AG09319 (cell line): Measurements from ENCODE around the gene IGFBP1.
"Not testable (repeated sequence)": the region's sequence is repeated elsewhere in the genome, so short reads cannot be mapped to it uniquely, and the experiment has no call there.

Experiments used
- DNase-seq: peaks from one replicate; pipeline ENCODE4 v3.0.0-alpha.2; 2010; ENCODE audit warnings: low read depth; ENCODE audit errors: extremely low read depth
- CTCF ChIP-seq: IDR thresholded peaks from 2 replicates; pipeline ENCODE4 v1.5.1; 2011; ENCODE audit warnings: low read depth, mild to moderate bottlenecking, inconsistent platforms, low read length, moderate library complexity

The IGFBP1 gene

DNA sequence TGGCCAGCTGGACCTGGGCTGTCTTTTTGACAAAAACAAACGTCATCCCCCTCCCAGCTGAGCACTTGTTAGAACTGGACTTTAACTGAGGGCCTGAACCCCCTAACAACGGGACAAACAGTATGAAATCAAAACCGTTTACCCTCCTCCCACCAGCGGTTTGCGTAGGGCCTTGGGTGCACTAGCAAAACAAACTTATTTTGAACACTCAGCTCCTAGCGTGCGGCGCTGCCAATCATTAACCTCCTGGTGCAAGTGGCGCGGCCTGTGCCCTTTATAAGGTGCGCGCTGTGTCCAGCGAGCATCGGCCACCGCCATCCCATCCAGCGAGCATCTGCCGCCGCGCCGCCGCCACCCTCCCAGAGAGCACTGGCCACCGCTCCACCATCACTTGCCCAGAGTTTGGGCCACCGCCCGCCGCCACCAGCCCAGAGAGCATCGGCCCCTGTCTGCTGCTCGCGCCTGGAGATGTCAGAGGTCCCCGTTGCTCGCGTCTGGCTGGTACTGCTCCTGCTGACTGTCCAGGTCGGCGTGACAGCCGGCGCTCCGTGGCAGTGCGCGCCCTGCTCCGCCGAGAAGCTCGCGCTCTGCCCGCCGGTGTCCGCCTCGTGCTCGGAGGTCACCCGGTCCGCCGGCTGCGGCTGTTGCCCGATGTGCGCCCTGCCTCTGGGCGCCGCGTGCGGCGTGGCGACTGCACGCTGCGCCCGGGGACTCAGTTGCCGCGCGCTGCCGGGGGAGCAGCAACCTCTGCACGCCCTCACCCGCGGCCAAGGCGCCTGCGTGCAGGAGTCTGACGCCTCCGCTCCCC lies at the start of gene IGFBP1:
IGFBP1 (plus strand) TSS at position 304 of the 808 bp plus-strand sequence; CDS start at position 469, 165 bp downstream.
- DNase-seq = no peak
- TF ChIP-seq CTCF = no peak

GRCh38 chr7:45838852-45839251 lies 49.4 kb upstream of the IGFBP1 start:
- not testable (repeated sequence) for DNase-seq

DNA sequence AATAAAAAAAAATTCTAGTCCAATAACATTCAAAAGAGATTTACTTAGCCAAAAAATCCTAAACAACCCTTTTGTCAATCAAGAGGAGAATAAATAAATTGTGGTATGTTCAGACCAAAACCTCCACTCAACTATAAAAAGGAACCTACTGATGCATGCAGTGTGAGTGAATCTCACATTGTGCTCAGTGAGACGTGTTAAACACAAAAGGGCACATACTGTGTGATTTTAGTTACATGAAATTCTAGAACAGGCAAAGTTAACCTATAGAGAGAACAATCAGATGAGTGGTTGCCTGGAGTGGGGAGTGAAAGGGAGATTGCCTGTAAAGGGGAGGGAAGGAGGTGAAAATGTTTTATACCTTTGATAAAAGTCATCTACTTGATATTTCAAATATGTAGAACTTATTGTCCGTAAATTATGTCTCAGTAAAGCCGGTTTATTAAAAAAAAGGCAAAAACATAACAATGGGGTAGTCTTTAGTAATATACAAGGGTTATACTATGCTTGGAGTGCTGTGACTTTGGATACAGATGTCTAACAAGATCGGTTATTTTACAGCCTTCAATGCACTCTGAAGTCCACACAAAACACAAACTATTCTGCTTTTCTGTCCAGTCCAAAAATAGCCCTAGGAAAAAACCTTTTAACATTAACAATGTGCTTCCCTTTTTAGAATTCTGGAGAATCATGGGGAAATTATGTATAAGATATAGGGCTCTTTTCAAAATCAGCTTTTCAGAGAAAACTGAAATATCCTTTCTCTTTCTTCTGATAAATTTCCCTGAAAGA lies 46.2 kb upstream of the IGFBP1 start:
- DNase-seq = not testable (repeated sequence)

DNA sequence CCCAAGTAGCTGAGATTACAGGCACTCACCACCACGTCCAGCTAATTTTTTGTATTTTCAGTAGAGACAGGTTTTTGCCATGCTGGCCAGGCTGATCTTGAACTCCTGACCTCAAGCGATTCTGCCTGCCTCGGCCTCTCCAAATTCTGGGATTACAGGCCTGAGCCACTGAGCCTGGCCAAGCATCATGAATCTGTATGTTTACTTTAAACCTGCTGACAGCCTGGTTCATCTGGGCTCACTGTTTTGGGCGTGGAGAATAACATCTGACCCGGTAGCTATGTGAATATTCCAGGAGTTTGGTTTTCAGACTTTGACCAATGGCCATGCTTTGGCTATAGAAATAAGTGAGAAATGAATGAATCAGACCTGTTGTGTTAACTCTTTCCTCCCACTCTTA lies 41.8 kb upstream of the IGFBP1 start:
- DNase-seq = not testable (repeated sequence)

- DNase-seq = not testable (repeated sequence)
Measured at GRCh38 chr7:45848734-45849133, 39.6 kb upstream of the IGFBP1 start.

DNA sequence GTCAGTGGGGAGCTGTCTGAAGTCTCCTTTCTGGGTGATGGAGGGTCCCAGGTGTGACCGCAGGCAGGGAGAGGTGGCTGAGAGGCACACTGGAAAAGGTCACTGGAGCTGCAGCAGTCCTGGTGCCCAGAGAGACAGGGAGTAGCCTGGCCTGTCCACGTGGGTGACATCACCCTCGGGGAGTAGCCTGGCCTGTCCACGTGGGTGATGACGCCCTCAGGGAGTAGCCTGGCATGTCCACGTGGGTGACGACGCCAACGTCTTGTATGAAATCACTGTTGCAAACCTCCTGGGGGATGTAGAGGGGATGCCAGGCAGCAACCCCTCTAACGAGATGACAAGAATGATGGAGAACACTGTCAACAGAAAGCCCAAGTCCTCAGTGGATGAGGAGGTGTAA lies 35.3 kb upstream of the IGFBP1 start:
- DNase-seq = not testable (repeated sequence)

GRCh38 chr7:45853491-45853890 lies 34.8 kb upstream of the IGFBP1 start:
- not testable (repeated sequence) for DNase-seq

- not testable (repeated sequence) for DNase-seq
Measured at GRCh38 chr7:45855680-45856079, 32.6 kb upstream of the IGFBP1 start.

DNA sequence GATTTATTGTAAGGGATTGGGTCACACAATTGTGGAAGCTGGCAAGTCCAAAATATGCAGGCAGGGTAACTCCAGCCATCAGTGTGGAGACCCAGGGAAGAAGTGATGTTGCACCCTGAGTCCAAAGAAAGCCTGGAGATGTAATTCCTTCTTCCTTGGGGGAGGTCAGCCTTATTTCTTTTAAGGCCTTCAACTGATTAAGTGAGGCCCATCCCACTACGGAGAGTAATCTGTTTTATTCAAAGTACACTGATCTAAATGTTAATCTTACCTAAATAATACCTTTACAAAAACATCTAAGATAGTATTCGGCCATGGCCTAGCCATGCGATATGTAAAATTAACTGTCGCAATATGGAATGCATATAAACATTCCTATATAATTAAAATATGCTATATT lies 31.4 kb upstream of the IGFBP1 start:
- DNase-seq = not testable (repeated sequence)

DNA sequence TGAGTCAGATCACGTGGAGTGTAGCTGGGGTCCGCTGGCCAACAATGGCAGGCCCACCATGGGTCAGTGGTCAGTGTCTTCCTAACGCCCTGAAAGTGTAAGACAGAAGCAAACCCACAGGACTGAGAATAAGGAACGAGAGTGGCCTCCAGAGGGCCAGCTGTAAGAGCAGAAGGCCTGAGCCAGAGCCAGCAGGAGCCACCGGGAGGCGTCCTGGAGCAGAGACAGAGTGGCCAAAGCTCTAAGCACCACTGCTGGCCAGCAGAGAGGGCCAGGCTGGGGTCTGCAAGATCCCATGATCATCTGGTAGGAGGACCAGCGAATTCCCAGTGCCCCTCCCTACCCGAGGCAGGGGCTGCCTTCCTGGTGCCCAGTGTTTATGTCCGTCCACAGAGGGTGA lies 24.6 kb upstream of the IGFBP1 start:
- DNase-seq = no peak
- TF ChIP-seq CTCF = peak; percentile 2

DNA sequence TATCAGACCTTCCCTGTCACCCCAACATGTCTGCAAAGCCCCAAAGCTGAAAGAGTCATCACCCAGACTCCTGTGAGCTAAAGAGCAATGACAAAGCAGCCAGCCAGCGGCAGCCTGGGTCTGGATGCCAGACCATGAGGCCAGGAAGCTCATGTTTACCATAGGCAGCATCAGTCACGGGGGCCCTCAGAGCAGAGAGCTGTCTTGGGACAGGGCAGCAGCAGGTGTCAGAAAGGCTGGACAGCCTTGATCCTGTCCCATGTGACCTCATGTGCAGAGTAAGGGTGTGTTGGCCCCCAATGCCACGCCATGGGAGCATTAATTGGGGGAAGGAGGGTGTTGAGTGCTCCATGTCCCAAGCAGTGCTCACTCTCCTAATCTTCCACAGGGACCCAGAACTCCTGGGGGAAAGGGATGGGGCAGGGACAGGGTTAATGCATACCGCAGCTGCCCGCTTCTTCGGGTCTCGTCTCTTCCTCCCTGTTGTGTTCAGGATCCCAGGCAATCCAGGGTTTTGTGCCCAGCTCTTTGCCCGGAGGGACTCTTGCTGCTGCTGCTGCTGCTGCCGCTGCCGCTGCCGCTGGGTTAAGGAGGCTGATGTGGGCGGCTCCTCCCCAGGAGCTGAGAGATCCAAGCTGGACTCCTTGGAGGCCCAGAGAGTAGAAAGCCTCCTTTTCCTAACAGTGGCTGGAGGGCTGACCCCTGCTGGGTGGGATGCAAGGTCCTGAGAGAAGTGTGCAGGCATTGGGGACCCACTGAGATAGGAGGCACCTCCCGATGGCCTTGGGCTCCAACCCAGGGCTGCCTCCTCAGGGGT lies 22.5 kb upstream of the IGFBP1 start:
- no peak for DNase-seq
- TF ChIP-seq CTCF = no peak
